Vagina (tissue), 2 donors: Measurements from ENCODE around the gene DBR1. TPM values are rescaled to one million over a fixed set of nuclear protein-coding genes. Genes with fewer than 3 reads are reported as not detected.

Experiments
- DNase-seq, 2 donors: peaks; one replicate each; pipeline ENCODE4 v3.0.0-alpha.2; 2017; ENCODE audit errors: extremely low spot score in 2 of 2
- H3K27ac ChIP-seq: fragments of 200-600 bp; sonication (generic); one replicate; pipeline ENCODE4 v1.5.1; 2019
- H3K27me3 ChIP-seq: fragments of 200-600 bp; sonication (generic); one replicate; pipeline ENCODE4 v1.5.1; 2019
- H3K36me3 ChIP-seq, 2 donors: fragments of 200-600 bp; sonication (generic); one replicate each; pipeline ENCODE4 v1.5.1; 2017 to 2019
- H3K4me1 ChIP-seq: fragments of 200-600 bp; sonication (generic); one replicate; pipeline ENCODE4 v1.5.1; 2019
- H3K4me3 ChIP-seq, 2 donors: fragments of 200-600 bp; sonication (generic); 1 replicate in 1 of 2; 2 replicates in 1 of 2; pipeline ENCODE4 v1.5.1; 2016 to 2019
- H3K9me3 ChIP-seq: fragments of 200-600 bp; sonication (generic); one replicate; pipeline ENCODE4 v1.5.1; 2019
- CTCF ChIP-seq, 3 experiments: fragments of 450-650 bp in 2 of 3; fragments of 200-600 bp in 1 of 3; sonication (generic) in 1 of 3; IDR thresholded peaks; one replicate each; pipeline ENCODE4 v1.5.1; 2017 to 2019; ENCODE audit warnings: antibody characterized with exemption in 3 of 3, mild to moderate bottlenecking in 2 of 3, moderate library complexity in 2 of 3
- POLR2A ChIP-seq, 2 donors: fragments of 450-650 bp; IDR thresholded peaks; one replicate each; pipeline ENCODE4 v1.6.1; 2017; ENCODE audit warnings: antibody characterized with exemption in 2 of 2, mild to moderate bottlenecking in 2 of 2, moderate library complexity in 2 of 2
- POLR2AphosphoS5 ChIP-seq, 2 donors: sonication (generic); formaldehyde crosslinking; IDR thresholded peaks; one replicate each; pipeline ENCODE4 v1.9.0; 2017; ENCODE audit warnings: antibody characterized with exemption in 2 of 2, mild to moderate bottlenecking in 2 of 2, low read depth in 1 of 2; ENCODE audit not compliant: insufficient read depth in 1 of 2
- intact Hi-C: fragments of 100-400 bp; cut with DNase I; formaldehyde crosslinking; loops from one replicate; pipeline ENCODE4 v1.15.1; 2023
- total RNA-seq: library from RNA; depleted of rRNA; stranded (reverse); fragments of >200 nt; gene quantifications from one replicate; pipeline ENCODE4 v1.2.3, GENCODE V29; 2016

The DBR1 gene
- total RNA-seq, 1 donor from 2014 or later = 8.6 TPM

- H3K9me3 ChIP-seq = no peaks in the 10 kb centered on the region
- no peaks in the 10 kb centered on the region for H3K36me3 ChIP-seq
- no peak for DNase-seq
- no peak overlapping the region for H3K27ac ChIP-seq
- intact Hi-C loops = no loop called here
- no peak for TF ChIP-seq CTCF (IDR thresholded peaks at IDR 0.05)
- TF ChIP-seq POLR2AphosphoS5 (IDR thresholded peaks at IDR 0.05; ENCODE audit: insufficient read depth in 1 of 2, low read depth in 1 of 2) = no peak
- no peaks in the 10 kb centered on the region for H3K4me1 ChIP-seq
- H3K4me3 ChIP-seq = no peak overlapping the region
- H3K27me3 ChIP-seq = no peaks in the 10 kb centered on the region
Observed at GRCh38 chr3:138180375-138181029, 5.8 kb upstream of the DBR1 start.

GRCh38 chr3:138173769-138174420 is 826 bp downstream of the DBR1 start:
- Histone ChIP-seq H3K27ac (peak overlapping the region; percentile 87), H3K27me3 (no peaks in the 10 kb centered on the region), H3K4me1 (peaks cover 20% of the 10 kb centered on the region), H3K9me3 (no peaks in the 10 kb centered on the region), H3K36me3 (peaks cover 0 to 8% of the 10 kb centered on the region in 2 donors), H3K4me3 (peak overlapping the region; percentile 80 to 93)
- DNase-seq = no peak
- TF ChIP-seq POLR2A (IDR thresholded peaks at IDR 0.05) (no peak), POLR2AphosphoS5 (IDR thresholded peaks at IDR 0.05; ENCODE audit: insufficient read depth in 1 of 2, low read depth in 1 of 2) (no peak), CTCF (IDR thresholded peaks at IDR 0.05) (no peak)
- intact Hi-C loops = no loop called here

GRCh38 chr3:138172625-138173024 is 2.1 kb downstream of the DBR1 start:
- no peak overlapping the region for H3K4me3 ChIP-seq
- TF ChIP-seq CTCF (IDR thresholded peaks at IDR 0.05) = no peak
- no peak for TF ChIP-seq POLR2A (IDR thresholded peaks at IDR 0.05)
- TF ChIP-seq POLR2AphosphoS5 (IDR thresholded peaks at IDR 0.05; ENCODE audit: insufficient read depth in 1 of 2, low read depth in 1 of 2) = no peak
- H3K27me3 ChIP-seq = no peaks in the 10 kb centered on the region
- intact Hi-C loops = no loop called here
- peaks cover 20% of the 10 kb centered on the region for H3K4me1 ChIP-seq
- no peaks in the 10 kb centered on the region for H3K9me3 ChIP-seq
- H3K36me3 ChIP-seq = peaks cover 0 to 19% of the 10 kb centered on the region in 2 donors
- no peak overlapping the region for H3K27ac ChIP-seq
- no peak for DNase-seq

- no peaks in the 10 kb centered on the region for H3K27me3 ChIP-seq
- H3K4me1 ChIP-seq = no peaks in the 10 kb centered on the region
- H3K36me3 ChIP-seq = peaks cover 0 to 77% of the 10 kb centered on the region in 2 donors
- no peak for DNase-seq
- TF ChIP-seq POLR2A (IDR thresholded peaks at IDR 0.05) (no peak), CTCF (IDR thresholded peaks at IDR 0.05) (no peak), POLR2AphosphoS5 (IDR thresholded peaks at IDR 0.05; ENCODE audit: insufficient read depth in 1 of 2, low read depth in 1 of 2) (no peak)
- intact Hi-C loops = no loop called here
- H3K27ac ChIP-seq = no peak overlapping the region
- H3K9me3 ChIP-seq = no peaks in the 10 kb centered on the region
- H3K4me3 ChIP-seq = no peak overlapping the region
Observed at GRCh38 chr3:138165061-138165460, 9.7 kb downstream of the DBR1 start.

- peaks cover 0 to 20% of the 10 kb centered on the region in 2 donors for H3K36me3 ChIP-seq
- H3K27me3 ChIP-seq = no peaks in the 10 kb centered on the region
- no peak overlapping the region for H3K27ac ChIP-seq
- H3K4me1 ChIP-seq = no peaks in the 10 kb centered on the region
- H3K9me3 ChIP-seq = no peaks in the 10 kb centered on the region
- no peak for TF ChIP-seq CTCF (IDR thresholded peaks at IDR 0.05)
- TF ChIP-seq POLR2A (IDR thresholded peaks at IDR 0.05) = no peak
- no peak for TF ChIP-seq POLR2AphosphoS5 (IDR thresholded peaks at IDR 0.05; ENCODE audit: insufficient read depth in 1 of 2, low read depth in 1 of 2)
- intact Hi-C loops = no loop called here
- DNase-seq = no peak
- H3K4me3 ChIP-seq = no peak overlapping the region
Observed at GRCh38 chr3:138157743-138158142, 17.0 kb downstream of the DBR1 start.
